GM18907 (cell line): ENCODE data around the gene FOXP4.

Experiments
- ATAC-seq: cut with Tn5 transposase; IDR thresholded peaks from one replicate; pipeline ENCODE4 v1.9.1; 2021; ENCODE audit warnings: mild to moderate bottlenecking, moderate library complexity; ENCODE audit not compliant: unreplicated experiment

The FOXP4 gene

DNA sequence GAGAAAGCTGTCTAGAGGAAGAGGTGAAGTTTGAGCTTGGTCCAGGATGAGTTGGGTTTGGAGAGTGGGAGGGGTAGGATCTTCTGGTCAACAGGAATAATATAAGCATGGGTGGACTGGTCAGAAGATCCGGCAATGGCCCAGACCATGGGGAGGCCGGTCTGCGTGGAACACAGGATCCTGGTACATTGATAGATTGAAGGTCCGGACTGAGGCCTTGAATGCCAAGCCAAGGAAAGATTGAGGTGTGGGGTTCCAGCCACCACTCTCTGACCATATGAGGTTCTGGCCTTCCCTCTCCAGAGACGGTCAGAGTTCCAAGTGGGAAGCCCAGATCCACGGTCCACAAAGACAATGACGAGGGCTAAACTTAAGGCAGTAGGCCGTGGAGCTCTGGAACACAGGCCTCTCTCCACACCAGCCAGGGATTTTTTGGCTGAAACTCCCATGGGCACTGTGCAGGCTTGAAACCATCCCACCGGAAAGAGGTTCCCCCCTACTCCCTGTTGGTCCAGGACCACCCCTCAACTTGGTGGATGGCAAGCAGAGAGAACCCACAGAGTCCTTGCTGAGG, 95.3 kb downstream of the FOXP4 start:
- ATAC-seq = no peak

- no peak for ATAC-seq
These were observed 96.1 kb downstream of the FOXP4 start for GRCh38 chr6:41642090-41642959.

- ATAC-seq = no peak
These were observed 97.0 kb downstream of the FOXP4 start for GRCh38 chr6:41642960-41643898.

DNA sequence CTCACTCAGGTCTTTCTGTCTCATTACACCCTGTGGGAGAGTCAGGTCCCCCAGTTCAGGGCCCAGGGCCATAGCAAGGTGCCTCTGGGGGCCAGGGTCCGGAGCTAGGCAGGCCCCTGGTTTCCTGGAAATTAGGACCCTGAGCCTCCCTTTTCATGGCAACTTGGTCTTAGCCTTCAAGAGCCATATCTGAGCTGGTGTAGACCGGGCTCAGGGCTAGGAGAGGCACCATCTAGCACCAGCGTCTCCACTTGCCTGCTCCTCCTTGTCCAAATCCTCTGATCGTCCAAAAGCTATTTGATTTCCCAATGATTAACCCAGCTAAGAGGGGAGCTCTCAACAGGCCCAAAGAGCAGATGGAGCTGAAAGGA, 97.7 kb downstream of the FOXP4 start:
- no peak for ATAC-seq

DNA sequence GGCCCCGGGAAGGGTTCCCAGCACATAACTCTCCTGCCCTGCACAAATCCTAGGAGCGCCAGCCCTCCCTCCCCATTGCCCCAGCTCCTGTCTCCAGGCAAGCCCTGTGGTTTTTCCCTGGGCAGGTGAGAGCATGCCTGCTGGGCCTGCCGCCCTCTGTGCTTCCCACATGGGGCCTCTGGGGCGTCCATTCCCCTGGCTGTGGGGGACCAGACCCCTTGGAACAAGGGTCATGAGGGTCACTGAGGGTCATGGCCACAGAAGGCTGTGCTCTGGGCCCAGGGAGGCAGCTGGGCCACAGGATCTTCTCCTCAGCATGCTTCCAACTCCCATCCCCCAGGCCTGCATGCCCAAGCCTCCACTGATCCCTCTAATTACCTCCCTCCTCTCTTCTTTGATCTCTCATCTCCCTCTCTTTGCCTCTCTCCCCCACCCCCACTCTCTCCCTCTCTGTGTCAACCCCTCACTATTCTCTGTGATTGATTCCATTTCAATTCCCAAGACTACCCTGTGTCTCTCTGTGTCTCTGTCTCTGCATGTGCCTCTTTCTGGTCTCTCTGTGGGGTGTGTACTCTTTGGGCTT, 98.2 kb downstream of the FOXP4 start:
- no peak for ATAC-seq

- ATAC-seq = no peak
These were observed 98.9 kb downstream of the FOXP4 start for GRCh38 chr6:41645007-41645618.

DNA sequence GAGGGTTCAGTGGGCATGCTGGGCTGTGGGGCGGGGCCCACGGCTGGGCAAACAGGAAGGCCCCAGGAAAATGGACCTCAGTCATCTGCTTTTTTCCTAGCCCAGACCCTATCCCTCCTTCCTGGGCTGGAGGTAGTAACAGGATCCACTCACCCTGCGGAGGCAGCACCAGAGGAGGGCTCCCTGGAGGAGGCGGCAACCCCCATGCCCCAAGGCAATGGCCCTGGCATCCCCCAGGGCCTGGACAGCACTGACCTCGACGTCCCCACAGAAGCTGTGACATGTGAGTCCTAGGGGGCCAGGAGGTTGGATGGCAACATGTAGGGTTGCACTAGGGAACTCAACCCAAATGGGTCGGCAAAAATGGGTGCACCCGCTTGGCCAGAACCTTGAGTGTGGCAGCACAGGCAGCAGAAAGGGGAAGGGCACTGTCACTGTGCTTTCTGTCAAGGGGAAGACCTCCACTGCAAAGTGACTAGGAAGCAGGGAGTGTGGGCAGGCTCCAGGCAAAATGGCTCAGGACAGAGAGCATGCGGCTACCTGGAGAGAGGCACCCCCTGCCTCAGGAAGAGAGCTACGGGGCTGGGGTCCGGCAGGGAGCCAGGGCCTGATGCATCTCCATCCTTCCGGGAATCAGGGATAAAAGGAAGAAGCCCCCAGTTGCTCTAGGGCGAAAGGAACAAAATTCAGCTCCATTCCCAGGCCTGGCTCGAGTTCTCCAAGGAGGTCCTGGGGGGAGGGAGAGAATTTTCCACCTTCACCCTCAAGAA, 100.0 kb downstream of the FOXP4 start:
- ATAC-seq = no peak

GRCh38 chr6:41647061-41647511, 100.9 kb downstream of the FOXP4 start:
- ATAC-seq = no peak

DNA sequence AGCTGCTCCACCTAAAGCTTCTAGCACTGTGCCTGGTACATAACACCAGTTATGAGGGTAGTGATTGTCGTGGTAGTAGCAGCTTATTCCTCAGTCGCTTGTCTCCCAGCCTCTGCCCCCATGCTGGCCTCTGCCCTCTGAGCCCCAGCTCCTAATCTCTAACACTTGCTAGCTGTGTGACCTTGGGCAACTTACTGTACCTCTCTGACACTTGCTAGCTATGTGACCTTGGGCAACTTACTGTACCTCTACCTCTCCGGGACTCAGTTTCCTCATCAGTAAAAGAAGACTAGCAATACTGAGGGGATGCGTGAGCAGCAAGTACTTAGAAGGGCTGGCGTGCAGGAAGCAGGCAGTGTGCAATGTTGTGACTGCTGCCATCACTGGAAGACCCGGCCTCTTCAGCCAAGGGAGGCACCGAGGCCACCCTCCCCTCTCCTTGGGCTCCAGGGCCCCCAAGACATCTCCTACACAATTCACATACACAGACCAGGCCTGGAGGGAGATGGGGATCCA, 101.9 kb downstream of the FOXP4 start:
- ATAC-seq = no peak

DNA sequence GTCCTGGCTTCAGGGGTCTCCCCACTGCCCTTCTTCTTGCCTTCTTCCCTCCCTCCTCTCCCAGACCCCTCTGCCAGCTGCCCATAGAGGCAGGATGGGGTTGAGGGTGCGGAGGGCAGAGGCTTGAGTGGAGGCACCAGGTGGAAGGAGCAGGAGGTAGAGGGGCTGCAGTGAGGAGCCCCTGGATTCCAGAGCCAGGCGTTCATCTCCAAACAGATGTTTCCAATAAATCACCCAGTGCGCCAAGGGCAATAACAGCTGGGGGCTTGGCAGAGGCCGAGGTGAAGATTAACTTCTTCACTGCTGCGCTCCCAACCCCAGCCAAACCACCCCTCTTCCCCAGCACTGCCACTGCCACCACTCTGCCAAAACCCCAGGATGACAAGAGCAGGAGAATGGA, 102.7 kb downstream of the FOXP4 start:
- no peak for ATAC-seq

GRCh38 chr6:41649596-41649995, 103.4 kb downstream of the FOXP4 start:
- no peak for ATAC-seq

DNA sequence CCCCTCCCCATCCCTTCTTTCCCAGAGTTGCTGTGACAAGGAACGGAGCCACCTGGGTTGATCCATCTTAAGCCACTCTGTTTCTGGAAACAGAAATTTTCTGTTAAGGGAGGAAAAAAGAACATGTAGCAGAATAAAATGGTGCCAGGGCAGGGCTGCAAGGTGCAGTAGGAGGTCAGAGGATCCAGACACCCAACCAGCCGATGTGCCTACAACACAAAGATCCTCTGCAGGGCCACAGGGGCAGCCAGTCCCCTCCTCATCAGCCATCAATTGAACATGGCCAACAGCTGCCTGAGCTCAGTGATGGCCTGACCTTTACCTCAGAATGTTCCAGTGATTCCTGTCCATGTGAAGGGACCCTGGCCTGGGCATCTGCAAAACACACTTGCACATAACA, 103.9 kb downstream of the FOXP4 start:
- ATAC-seq = no peak

GRCh38 chr6:41651246-41651961, 105.2 kb downstream of the FOXP4 start:
- ATAC-seq = no peak
